HG03575 (cell line): Measurements from ENCODE around the gene SUN5.
"Not testable (repeated sequence)": the region's sequence is repeated elsewhere in the genome, so short reads cannot be mapped to it uniquely, and the experiment has no call there.

Experiments
- ATAC-seq: cut with Tn5 transposase; IDR thresholded peaks from one replicate; pipeline ENCODE4 v1.9.1; 2021; ENCODE audit not compliant: unreplicated experiment, insufficient number of reproducible peaks, low FRiP score; ENCODE audit errors: extremely low read depth

The SUN5 gene

GRCh38 chr20:32957459-32957858, 46.8 kb downstream of the SUN5 start:
- no peak for ATAC-seq

GRCh38 chr20:32950539-32950938, 53.7 kb downstream of the SUN5 start:
- not testable (repeated sequence) for ATAC-seq

GRCh38 chr20:32946629-32947028, 57.6 kb downstream of the SUN5 start:
- ATAC-seq = no peak

GRCh38 chr20:32945710-32946221, 58.5 kb downstream of the SUN5 start:
- no peak for ATAC-seq

DNA sequence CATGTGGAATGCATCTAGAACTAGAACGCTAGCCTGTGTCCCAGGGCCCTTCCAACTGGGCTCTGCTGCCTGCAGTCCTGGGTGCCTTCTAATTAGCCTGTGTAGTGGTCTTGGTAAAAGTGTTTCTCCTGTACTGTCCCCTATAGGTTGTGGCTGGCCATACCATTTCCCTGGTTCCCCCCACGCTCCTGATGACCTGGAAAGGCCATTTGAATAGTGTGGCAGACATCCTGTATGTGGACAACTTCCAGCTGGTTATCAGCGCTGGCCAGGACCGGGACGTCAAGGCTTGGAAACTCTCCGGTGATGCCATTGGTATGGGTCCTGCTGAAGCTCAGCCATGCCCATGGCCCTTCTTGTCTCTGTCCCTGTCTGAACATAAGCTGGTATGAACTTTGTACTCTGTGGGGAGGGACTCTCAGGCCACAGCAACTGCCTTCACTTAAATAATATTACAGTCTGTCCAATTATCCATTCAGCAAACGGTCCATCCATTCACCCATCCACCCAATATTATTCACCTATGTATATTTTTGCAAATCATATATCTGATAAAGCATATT, 60.7 kb downstream of the SUN5 start:
- no peak for ATAC-seq

DNA sequence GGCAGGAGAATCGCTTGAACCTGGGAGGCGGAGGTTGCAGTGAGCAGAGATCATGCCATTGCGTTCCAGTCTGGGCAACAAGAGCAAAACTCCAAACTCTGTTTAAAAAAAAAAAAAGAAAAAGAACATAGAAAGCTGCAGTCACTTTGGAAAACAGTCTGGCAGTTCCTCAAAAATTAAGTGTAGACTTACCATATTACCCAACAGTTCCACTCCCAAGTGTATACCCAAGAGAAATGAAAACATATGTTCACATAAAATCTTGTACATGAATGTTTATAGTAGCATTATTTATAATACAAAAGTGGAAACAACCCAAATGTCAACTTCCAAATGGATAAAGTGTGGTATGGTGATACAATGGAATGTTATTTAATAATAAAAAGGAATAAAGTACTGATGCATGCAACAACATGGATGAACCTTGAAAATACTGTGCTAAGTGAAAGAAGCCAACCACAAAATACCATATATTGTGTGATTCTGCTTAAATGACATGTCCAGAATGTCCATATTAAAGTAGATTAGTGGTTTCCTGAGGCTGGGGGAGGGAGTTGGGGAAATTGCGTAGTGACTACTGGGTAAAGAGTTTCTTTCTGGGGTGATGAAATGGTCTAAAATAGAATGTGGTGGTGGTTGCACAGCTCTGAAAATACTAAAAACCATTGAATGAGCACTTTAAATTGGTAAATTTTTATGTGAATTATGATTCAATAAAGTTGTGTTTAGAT, 62.9 kb downstream of the SUN5 start:
- no peak for ATAC-seq

- ATAC-seq = no peak
Observed at GRCh38 chr20:32934580-32934979, 69.7 kb downstream of the SUN5 start.
